ENCODE data around the gene PTPN4. TPM values are rescaled to one million over a fixed set of nuclear protein-coding genes. Genes with fewer than 3 reads are reported as not detected.

Gene PTPN4
- total and polyA plus RNA-seq, 2 of the 13 experiments (the other 11 are each of a cell fraction or from before 2014, with no cell fraction given) = 20.3 to 34.6 TPM

DNA sequence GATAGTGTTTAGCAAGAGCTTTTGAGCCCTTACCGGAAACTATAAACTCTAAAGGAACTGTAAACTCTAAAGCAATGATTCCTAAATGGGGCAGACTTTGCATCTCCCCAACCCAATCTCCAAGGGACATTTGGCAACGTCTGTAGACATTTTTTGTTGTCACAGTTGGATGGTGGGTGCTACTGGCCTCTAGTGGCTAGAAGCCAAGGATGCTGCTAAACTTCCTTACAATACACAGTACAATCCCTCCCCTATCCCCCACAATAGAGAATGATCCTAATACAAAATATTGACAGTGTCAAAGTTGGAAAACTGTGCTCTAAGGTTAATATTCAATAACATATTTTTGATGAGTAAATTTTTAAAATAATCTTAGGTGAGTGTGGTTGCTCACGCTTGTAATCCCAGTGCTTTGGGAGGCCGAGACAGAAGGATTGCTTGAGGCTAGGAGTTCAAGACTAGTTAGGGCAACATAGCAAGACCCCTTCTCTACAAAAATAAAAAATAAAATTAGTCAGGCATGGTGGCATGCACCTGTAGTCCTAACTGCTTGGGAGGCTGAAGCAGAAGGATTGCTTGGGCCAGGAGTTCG, 66.7 kb downstream of the PTPN4 start (continued):
- TF ChIP-seq MLLT10 (CRISPR knock-in tag; IDR thresholded peaks at IDR 0.05) (no peak), KLF6 (CRISPR knock-in tag; IDR thresholded peaks at IDR 0.05) (no peak), BCL6 (CRISPR knock-in tag; IDR thresholded peaks at IDR 0.05) (no peak), NONO (IDR thresholded peaks at IDR 0.05) (no peak), NONO (CRISPR knock-in tag; conservative IDR thresholded peaks at IDR 0.05) (no peak), ZNF83 (CRISPR knock-in tag; IDR thresholded peaks at IDR 0.05; ENCODE audit: borderline replicate concordance) (no peak), MED1 (CRISPR knock-in tag; IDR thresholded peaks at IDR 0.05) (no peak), EHMT2 (IDR thresholded peaks at IDR 0.05; ENCODE audit: borderline replicate concordance, low read depth, low read length) (no peak), MYC (CRISPR knock-in tag; IDR thresholded peaks at IDR 0.05; ENCODE audit: borderline replicate concordance) (no peak), NFRKB (IDR thresholded peaks at IDR 0.05) (no peak), ZNF24 (IDR thresholded peaks at IDR 0.05) (no peak), NCOA1 (CRISPR knock-in tag; IDR thresholded peaks at IDR 0.05) (no peak), ZNF567 (CRISPR knock-in tag; IDR thresholded peaks at IDR 0.05; ENCODE audit: borderline replicate concordance) (no peak)
- TF ChIP-seq, protein P1, sequence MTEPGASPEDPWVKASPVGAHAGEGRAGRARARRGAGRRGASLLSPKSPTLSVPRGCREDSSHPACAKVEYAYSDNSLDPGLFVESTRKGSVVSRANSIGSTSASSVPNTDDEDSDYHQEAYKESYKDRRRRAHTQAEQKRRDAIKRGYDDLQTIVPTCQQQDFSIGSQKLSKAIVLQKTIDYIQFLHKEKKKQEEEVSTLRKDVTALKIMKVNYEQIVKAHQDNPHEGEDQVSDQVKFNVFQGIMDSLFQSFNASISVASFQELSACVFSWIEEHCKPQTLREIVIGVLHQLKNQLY (CRISPR knock-in tag; IDR thresholded peaks at IDR 0.05) = no peak
- TF ChIP-seq, protein P2, sequence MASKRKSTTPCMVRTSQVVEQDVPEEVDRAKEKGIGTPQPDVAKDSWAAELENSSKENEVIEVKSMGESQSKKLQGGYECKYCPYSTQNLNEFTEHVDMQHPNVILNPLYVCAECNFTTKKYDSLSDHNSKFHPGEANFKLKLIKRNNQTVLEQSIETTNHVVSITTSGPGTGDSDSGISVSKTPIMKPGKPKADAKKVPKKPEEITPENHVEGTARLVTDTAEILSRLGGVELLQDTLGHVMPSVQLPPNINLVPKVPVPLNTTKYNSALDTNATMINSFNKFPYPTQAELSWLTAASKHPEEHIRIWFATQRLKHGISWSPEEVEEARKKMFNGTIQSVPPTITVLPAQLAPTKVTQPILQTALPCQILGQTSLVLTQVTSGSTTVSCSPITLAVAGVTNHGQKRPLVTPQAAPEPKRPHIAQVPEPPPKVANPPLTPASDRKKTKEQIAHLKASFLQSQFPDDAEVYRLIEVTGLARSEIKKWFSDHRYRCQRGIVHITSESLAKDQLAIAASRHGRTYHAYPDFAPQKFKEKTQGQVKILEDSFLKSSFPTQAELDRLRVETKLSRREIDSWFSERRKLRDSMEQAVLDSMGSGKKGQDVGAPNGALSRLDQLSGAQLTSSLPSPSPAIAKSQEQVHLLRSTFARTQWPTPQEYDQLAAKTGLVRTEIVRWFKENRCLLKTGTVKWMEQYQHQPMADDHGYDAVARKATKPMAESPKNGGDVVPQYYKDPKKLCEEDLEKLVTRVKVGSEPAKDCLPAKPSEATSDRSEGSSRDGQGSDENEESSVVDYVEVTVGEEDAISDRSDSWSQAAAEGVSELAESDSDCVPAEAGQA (IDR thresholded peaks at IDR 0.05; ENCODE audit: low read depth) = no peak
- TF ChIP-seq, protein P2 (CRISPR knock-in tag; IDR thresholded peaks at IDR 0.05; ENCODE audit: borderline replicate concordance) = no peak
- TF ChIP-seq, protein P3, sequence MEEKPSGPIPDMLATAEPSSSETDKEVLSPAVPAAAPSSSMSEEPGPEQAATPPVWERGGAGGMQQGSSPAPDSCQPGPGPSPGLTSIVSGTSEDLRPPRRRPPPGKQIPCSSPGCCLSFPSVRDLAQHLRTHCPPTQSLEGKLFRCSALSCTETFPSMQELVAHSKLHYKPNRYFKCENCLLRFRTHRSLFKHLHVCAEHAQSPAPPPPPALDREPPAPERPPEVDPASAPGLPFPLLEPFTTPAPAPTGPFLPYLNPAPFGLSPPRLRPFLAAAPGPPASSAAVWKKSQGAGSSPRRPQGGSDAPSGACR (CRISPR knock-in tag; IDR thresholded peaks at IDR 0.05) = no peak
- TF ChIP-seq, protein P4, sequence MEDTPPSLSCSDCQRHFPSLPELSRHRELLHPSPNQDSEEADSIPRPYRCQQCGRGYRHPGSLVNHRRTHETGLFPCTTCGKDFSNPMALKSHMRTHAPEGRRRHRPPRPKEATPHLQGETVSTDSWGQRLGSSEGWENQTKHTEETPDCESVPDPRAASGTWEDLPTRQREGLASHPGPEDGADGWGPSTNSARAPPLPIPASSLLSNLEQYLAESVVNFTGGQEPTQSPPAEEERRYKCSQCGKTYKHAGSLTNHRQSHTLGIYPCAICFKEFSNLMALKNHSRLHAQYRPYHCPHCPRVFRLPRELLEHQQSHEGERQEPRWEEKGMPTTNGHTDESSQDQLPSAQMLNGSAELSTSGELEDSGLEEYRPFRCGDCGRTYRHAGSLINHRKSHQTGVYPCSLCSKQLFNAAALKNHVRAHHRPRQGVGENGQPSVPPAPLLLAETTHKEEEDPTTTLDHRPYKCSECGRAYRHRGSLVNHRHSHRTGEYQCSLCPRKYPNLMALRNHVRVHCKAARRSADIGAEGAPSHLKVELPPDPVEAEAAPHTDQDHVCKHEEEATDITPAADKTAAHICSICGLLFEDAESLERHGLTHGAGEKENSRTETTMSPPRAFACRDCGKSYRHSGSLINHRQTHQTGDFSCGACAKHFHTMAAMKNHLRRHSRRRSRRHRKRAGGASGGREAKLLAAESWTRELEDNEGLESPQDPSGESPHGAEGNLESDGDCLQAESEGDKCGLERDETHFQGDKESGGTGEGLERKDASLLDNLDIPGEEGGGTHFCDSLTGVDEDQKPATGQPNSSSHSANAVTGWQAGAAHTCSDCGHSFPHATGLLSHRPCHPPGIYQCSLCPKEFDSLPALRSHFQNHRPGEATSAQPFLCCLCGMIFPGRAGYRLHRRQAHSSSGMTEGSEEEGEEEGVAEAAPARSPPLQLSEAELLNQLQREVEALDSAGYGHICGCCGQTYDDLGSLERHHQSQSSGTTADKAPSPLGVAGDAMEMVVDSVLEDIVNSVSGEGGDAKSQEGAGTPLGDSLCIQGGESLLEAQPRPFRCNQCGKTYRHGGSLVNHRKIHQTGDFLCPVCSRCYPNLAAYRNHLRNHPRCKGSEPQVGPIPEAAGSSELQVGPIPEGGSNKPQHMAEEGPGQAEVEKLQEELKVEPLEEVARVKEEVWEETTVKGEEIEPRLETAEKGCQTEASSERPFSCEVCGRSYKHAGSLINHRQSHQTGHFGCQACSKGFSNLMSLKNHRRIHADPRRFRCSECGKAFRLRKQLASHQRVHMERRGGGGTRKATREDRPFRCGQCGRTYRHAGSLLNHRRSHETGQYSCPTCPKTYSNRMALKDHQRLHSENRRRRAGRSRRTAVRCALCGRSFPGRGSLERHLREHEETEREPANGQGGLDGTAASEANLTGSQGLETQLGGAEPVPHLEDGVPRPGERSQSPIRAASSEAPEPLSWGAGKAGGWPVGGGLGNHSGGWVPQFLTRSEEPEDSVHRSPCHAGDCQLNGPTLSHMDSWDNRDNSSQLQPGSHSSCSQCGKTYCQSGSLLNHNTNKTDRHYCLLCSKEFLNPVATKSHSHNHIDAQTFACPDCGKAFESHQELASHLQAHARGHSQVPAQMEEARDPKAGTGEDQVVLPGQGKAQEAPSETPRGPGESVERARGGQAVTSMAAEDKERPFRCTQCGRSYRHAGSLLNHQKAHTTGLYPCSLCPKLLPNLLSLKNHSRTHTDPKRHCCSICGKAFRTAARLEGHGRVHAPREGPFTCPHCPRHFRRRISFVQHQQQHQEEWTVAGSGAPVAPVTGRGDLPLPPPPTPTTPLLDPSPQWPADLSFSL (CRISPR knock-in tag; IDR thresholded peaks at IDR 0.05) = no peak

Data from HepG2 (cell line).